ENCODE data around the gene DLG2.
A peak's percentile ranks its signal among the peaks of the same experiment; 100 is the strongest.
"Not testable (repeated sequence)": the region's sequence is repeated elsewhere in the genome, so short reads cannot be mapped to it uniquely, and the experiment has no call there.

DLG2 gene

GRCh38 chr11:85027346-85027745, 599.8 kb downstream of the DLG2 start:
- DNase-seq, result no peak
- TF ChIP-seq, protein P1, sequence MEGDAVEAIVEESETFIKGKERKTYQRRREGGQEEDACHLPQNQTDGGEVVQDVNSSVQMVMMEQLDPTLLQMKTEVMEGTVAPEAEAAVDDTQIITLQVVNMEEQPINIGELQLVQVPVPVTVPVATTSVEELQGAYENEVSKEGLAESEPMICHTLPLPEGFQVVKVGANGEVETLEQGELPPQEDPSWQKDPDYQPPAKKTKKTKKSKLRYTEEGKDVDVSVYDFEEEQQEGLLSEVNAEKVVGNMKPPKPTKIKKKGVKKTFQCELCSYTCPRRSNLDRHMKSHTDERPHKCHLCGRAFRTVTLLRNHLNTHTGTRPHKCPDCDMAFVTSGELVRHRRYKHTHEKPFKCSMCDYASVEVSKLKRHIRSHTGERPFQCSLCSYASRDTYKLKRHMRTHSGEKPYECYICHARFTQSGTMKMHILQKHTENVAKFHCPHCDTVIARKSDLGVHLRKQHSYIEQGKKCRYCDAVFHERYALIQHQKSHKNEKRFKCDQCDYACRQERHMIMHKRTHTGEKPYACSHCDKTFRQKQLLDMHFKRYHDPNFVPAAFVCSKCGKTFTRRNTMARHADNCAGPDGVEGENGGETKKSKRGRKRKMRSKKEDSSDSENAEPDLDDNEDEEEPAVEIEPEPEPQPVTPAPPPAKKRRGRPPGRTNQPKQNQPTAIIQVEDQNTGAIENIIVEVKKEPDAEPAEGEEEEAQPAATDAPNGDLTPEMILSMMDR (IDR thresholded peaks at IDR 0.05; ENCODE audit: low read depth, low read length), result no peak
- H3K27ac ChIP-seq, result no peak overlapping the region
- H3K27me3 ChIP-seq (ENCODE audit: insufficient read depth, low read depth, severe bottlenecking), result no peaks in the 10 kb centered on the region
- H3K4me3 ChIP-seq (ENCODE audit: low read depth, low read length), result no peak overlapping the region
- H3K9me3 ChIP-seq (ENCODE audit: severe bottlenecking), result no peaks in the 10 kb centered on the region
- H3K36me3 ChIP-seq, result no peaks in the 10 kb centered on the region

- H3K36me3 ChIP-seq, result no peaks in the 10 kb centered on the region
- no peaks in the 10 kb centered on the region for H3K27me3 ChIP-seq (ENCODE audit: insufficient read depth, low read depth, severe bottlenecking)
- H3K9me3 ChIP-seq (ENCODE audit: severe bottlenecking), result peaks cover 5% of the 10 kb centered on the region
- H3K4me3 ChIP-seq (ENCODE audit: low read depth, low read length), result no peak overlapping the region
- H3K27ac ChIP-seq, result no peak overlapping the region
- TF ChIP-seq, protein P1 (IDR thresholded peaks at IDR 0.05; ENCODE audit: low read depth, low read length), result no peak
- DNase-seq, result no peak
Observed at GRCh38 chr11:85021058-85021457, 606.1 kb downstream of the DLG2 start.

DNA sequence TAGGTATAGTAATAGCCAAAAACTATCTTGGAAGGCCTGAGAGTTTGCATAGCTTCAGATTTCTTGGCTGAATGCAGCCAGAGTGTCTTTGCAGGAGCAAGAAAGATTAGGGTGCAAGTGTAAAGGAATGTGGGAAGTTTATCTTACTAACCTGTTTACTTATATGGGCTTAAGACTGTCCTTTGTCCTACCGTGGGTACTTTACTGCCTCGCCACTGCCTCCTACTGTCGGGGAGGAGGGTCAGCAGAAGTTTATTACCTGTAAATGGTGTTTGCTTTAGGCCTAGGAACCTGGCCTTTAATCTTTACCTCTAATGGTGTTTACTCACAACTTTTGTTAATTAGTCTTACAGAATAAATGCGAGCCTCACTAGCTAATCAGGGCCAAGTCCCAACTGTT, 633.8 kb downstream of the DLG2 start:
- Histone ChIP-seq H3K36me3 (no peaks in the 10 kb centered on the region), H3K27me3 (ENCODE audit: insufficient read depth, low read depth, severe bottlenecking) (no peaks in the 10 kb centered on the region), H3K9me3 (ENCODE audit: severe bottlenecking) (peaks cover 3% of the 10 kb centered on the region), H3K4me3 (ENCODE audit: low read depth, low read length) (no peak overlapping the region), H3K27ac (no peak overlapping the region)
- TF ChIP-seq, protein P1 (IDR thresholded peaks at IDR 0.05; ENCODE audit: low read depth, low read length), result peak; percentile 57
- peak; percentile 27 for DNase-seq

DNA sequence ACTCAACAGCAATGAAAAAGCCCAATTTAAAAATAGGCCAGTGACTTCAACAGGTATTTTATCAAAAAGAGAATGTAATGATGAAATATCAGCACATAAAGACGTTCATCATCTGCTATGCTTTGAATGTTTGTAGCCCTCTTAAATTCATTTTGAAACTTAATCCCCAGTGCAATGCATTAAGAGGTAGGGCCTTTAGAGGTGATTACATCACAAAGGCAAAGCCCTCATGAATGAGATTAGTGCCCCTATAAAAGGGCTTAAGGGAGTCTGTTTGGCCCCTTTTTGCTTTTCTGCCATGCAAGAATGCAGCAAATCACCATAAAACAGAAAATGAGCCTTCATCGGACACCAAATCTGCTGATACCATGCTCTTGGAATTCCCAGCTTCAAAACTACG, 637.0 kb downstream of the DLG2 start:
- Histone ChIP-seq H3K36me3 (no peaks in the 10 kb centered on the region), H3K27me3 (ENCODE audit: insufficient read depth, low read depth, severe bottlenecking) (no peaks in the 10 kb centered on the region), H3K4me3 (ENCODE audit: low read depth, low read length) (no peak overlapping the region), H3K27ac (no peak overlapping the region), H3K9me3 (ENCODE audit: severe bottlenecking) (no peaks in the 10 kb centered on the region)
- TF ChIP-seq, protein P1 (IDR thresholded peaks at IDR 0.05; ENCODE audit: low read depth, low read length), result no peak
- DNase-seq, result no peak

DNA sequence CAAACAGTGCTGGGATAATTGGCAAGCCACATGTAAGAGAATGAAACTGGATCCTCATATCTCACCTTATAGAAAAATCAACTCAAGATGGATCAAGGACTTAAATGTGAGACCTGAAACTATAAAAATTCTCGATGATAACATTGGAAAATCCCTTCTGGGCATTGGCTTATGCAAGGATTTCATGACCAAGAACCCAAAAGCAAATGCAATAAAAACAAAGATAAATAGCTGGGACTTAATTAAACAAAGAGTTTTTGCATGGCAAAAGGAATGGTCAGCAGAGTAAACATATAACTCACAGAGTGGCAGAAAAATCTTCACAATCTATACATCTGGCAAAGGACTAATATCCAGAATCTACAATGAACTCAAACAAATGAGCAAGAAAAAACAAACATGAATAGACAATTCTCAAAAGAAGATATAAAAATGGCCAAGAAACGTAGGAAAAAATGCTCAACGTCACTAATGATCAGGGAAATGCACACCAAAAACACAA, 639.4 kb downstream of the DLG2 start:
- H3K27me3 ChIP-seq (ENCODE audit: insufficient read depth, low read depth, severe bottlenecking); DNase-seq; H3K9me3 ChIP-seq (ENCODE audit: severe bottlenecking); H3K27ac ChIP-seq; H3K36me3 ChIP-seq; H3K4me3 ChIP-seq (ENCODE audit: low read depth, low read length): not testable (repeated sequence)

DNA sequence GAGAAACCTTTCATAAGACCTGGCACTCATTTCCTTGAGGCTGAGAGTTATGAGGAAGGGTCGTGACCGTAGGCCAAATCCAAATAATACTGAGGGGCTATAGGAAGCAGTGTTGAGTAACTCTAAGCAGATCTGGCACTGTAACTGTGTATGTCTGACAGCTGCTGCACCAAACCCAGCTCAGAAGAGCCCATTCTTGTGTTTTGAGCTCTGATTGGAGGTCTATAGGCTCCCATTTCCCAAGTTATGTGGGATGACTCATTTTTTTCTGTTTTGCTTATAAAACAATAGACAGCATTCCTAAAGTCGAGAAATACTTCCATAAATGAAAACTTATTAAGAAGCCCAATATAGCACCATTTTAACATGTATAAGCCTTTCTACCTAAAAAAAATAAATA, 645.8 kb downstream of the DLG2 start:
- TF ChIP-seq, protein P1 (IDR thresholded peaks at IDR 0.05; ENCODE audit: low read depth, low read length), result no peak
- H3K36me3 ChIP-seq, result no peaks in the 10 kb centered on the region
- no peak overlapping the region for H3K27ac ChIP-seq
- DNase-seq, result no peak
- H3K4me3 ChIP-seq (ENCODE audit: low read depth, low read length), result no peak overlapping the region
- H3K27me3 ChIP-seq (ENCODE audit: insufficient read depth, low read depth, severe bottlenecking), result no peaks in the 10 kb centered on the region
- H3K9me3 ChIP-seq (ENCODE audit: severe bottlenecking), result no peaks in the 10 kb centered on the region

All from WERI-Rb-1 (cell line).